GM23338 (cell line): Measurements from ENCODE around the gene H1-8.

Experiments used
- CREB1 ChIP-seq: fragments of 250-450 bp; sonication (Bioruptor Pico); IDR thresholded peaks from 2 replicates; pipeline ENCODE4 v1.5.0; 2020; ENCODE audit warnings: low read depth, mild to moderate bottlenecking, moderate library complexity
- CTCF ChIP-seq, 2 experiments: fragments of 200-600 bp in 1 of 2; sonication (generic) in 1 of 2; conservative IDR thresholded peaks; 2 replicates each; pipeline versions ENCODE4 v1.5.1 to v1.6.1; 2016 to 2017; ENCODE audit warnings: antibody characterized with exemption in 2 of 2, low read depth in 2 of 2, mild to moderate bottlenecking in 2 of 2, moderate library complexity in 1 of 2
- EZH2 ChIP-seq: fragments of 200-600 bp; sonication (generic); IDR thresholded peaks from one replicate; pipeline ENCODE4 v1.8.0; 2017; ENCODE audit warnings: antibody characterized with exemption, mild to moderate bottlenecking, low read depth; ENCODE audit not compliant: unreplicated experiment
- EZH2phosphoT487 ChIP-seq: fragments of 200-600 bp; sonication (generic); IDR thresholded peaks from one replicate; pipeline ENCODE4 v1.8.1; 2018; ENCODE audit warnings: antibody characterized with exemption; ENCODE audit not compliant: unreplicated experiment
- JUNB ChIP-seq: IDR thresholded peaks from one replicate; pipeline ENCODE4 v1.6.1; 2016; ENCODE audit warnings: antibody characterized with exemption; ENCODE audit not compliant: unreplicated experiment
- NANOG ChIP-seq: IDR thresholded peaks from 2 replicates; pipeline ENCODE4 v1.6.1; 2016; ENCODE audit warnings: antibody characterized with exemption, borderline replicate concordance
- POLR2AphosphoS5 ChIP-seq: IDR thresholded peaks from 2 replicates; pipeline ENCODE4 v1.6.1; 2016; ENCODE audit warnings: antibody characterized with exemption, low read depth
- REST ChIP-seq: IDR thresholded peaks from one replicate; pipeline ENCODE4 v1.6.1; 2018; ENCODE audit warnings: antibody characterized with exemption; ENCODE audit not compliant: unreplicated experiment

GRCh38 chr3:129571605-129572547 is 28.9 kb downstream of the H1-8 start:
- TF ChIP-seq CTCF (conservative IDR thresholded peaks at IDR 0.05; ENCODE audit: low read depth in 2 of 2): no peak
- TF ChIP-seq POLR2AphosphoS5: no peak
- TF ChIP-seq EZH2: no peak
- TF ChIP-seq CREB1 (CRISPR knock-in tag): no peak
- TF ChIP-seq EZH2phosphoT487: no peak
- TF ChIP-seq REST: no peak
- no peak for TF ChIP-seq JUNB
- no peak for TF ChIP-seq NANOG
